GM12891 (cell line): ENCODE results near the gene CCL26.
"Not testable (repeated sequence)": the region's sequence is repeated elsewhere in the genome, so short reads cannot be mapped to it uniquely, and the experiment has no call there.

Source experiments
- PAX5 ChIP-seq: IDR thresholded peaks from 2 replicates; pipeline ENCODE4 v1.6.1; 2011; ENCODE audit warnings: low read length, moderate library complexity, mild to moderate bottlenecking; ENCODE audit not compliant: insufficient read depth, severe bottlenecking
- POLR2A ChIP-seq: IDR thresholded peaks from 2 replicates; pipeline ENCODE4 v1.6.1; 2011; ENCODE audit warnings: low read depth, low read length, control low read depth
- POLR2AphosphoS5 ChIP-seq: IDR thresholded peaks from 2 replicates; pipeline ENCODE4 v1.6.1; 2011; ENCODE audit warnings: low read depth, low read length, control low read depth
- SPI1 ChIP-seq: IDR thresholded peaks from 2 replicates; pipeline ENCODE4 v1.6.1; 2011; ENCODE audit warnings: low read depth, low read length, control low read depth
- TAF1 ChIP-seq: IDR thresholded peaks from 2 replicates; pipeline ENCODE4 v1.6.1; 2011; ENCODE audit warnings: low read depth, low read length, control low read depth

DNA sequence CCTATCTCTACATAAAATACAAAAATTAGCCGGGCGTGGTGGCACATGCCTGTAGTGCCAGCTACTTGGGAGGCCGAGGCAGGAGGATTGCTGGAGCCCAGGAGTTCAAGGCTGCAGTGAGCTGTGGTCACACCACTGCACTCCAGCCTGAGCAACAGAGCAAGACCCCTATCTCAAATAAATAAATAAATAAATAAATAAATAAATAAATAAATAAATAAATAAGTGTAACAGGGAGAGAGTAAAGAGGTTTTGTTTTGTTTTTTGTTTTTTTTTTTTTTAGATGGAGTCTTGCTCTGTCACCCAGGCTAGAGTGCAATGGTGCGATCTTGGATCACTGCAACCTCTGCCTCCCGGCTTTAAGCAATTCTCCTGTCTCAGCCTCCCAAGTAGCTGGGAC lies 20.6 kb upstream of the CCL26 start:
- not testable (repeated sequence) for TF ChIP-seq POLR2A, TAF1, SPI1, POLR2AphosphoS5, PAX5
